Glutamatergic neuron (in vitro differentiated cells): ENCODE results near the gene PIWIL1. TPM values are rescaled to one million over a fixed set of nuclear protein-coding genes. Genes with fewer than 3 reads are reported as not detected.

Experiments used
- DNase-seq: peaks from one replicate; pipeline ENCODE4 v3.0.0; 2022
- H3K27ac Mint-ChIP-seq: one replicate; pipeline ENCODE4 v1.8.0; 2020; ENCODE audit warnings: mild to moderate bottlenecking, mixed read lengths, inconsistent platforms; ENCODE audit not compliant: unreplicated experiment
- H3K27me3 Mint-ChIP-seq: one replicate; pipeline ENCODE4 v1.8.0; 2020; ENCODE audit warnings: mild to moderate bottlenecking, moderate library complexity, mixed read lengths, inconsistent platforms; ENCODE audit not compliant: unreplicated experiment
- H3K36me3 Mint-ChIP-seq: one replicate; pipeline ENCODE4 v1.8.0; 2020; ENCODE audit warnings: mild to moderate bottlenecking, mixed read lengths, inconsistent platforms; ENCODE audit not compliant: unreplicated experiment
- H3K4me1 Mint-ChIP-seq: one replicate; pipeline ENCODE4 v1.8.0; 2020; ENCODE audit warnings: mild to moderate bottlenecking, low read depth, mixed read lengths, inconsistent platforms; ENCODE audit not compliant: unreplicated experiment
- H3K4me3 Mint-ChIP-seq: one replicate; pipeline ENCODE4 v1.8.0; 2020; ENCODE audit warnings: mild to moderate bottlenecking, mixed read lengths, inconsistent platforms; ENCODE audit not compliant: unreplicated experiment
- H3K9me3 Mint-ChIP-seq: one replicate; pipeline ENCODE4 v1.8.0; 2020; ENCODE audit warnings: mild to moderate bottlenecking, moderate library complexity, mixed read lengths, inconsistent platforms; ENCODE audit not compliant: unreplicated experiment
- CTCF ChIP-seq: fragments of 200-600 bp; sonication (generic); IDR thresholded peaks from one replicate; pipeline ENCODE4 v1.5.0; 2021; ENCODE audit not compliant: partially characterized antibody, unreplicated experiment
- long read RNA-seq: library from polyadenylated mRNA; unstranded; transcript quantifications from one replicate; pipeline ENCODE4 v2.0.0, GENCODE V29; 2020; ENCODE audit not compliant: unreplicated experiment
- total RNA-seq: library from RNA; stranded (reverse); fragmentation: NEBNext Ultra II Directional; extraction: Animal tissue kit (Norgen Biotek cat#: 25700); gene quantifications from one replicate; pipeline ENCODE4 v1.2.1, GENCODE V29; 2021; ENCODE audit not compliant: unreplicated experiment

The PIWIL1 gene
- not detected for total RNA-seq
- long read RNA-seq: 0 reads

GRCh38 chr12:130337488-130338303 is at the start of gene PIWIL1:
TSS of gene PIWIL1 (plus strand) at chr12:130337887. CDS start at chr12:130342592, 4,705 bp downstream.
- Mint-ChIP-seq H3K9me3 (peaks cover 6% of the 10 kb centered on the region), H3K27ac (no peak within 1 kb of the TSS), H3K36me3 (peaks cover 10% of the 10 kb centered on the region), H3K4me3 (no peak within 1 kb of the TSS), H3K27me3 (no peaks in the 10 kb centered on the region), H3K4me1 (no peaks in the 10 kb centered on the region)
- no peak for DNase-seq
- no peak for TF ChIP-seq CTCF

- DNase-seq: no peak
- Mint-ChIP-seq H3K9me3 (peaks cover 19% of the 10 kb centered on the region), H3K27ac (no peak overlapping the region), H3K27me3 (no peaks in the 10 kb centered on the region), H3K4me3 (no peak overlapping the region), H3K36me3 (peaks cover 18% of the 10 kb centered on the region), H3K4me1 (peaks cover 3% of the 10 kb centered on the region)
- no peak for TF ChIP-seq CTCF
These were observed 49.5 kb upstream of the PIWIL1 start for GRCh38 chr12:130288206-130288605.

- Mint-ChIP-seq H3K36me3 (peaks cover 18% of the 10 kb centered on the region), H3K9me3 (peaks cover 21% of the 10 kb centered on the region), H3K27ac (no peak overlapping the region), H3K4me3 (no peak overlapping the region), H3K27me3 (no peaks in the 10 kb centered on the region), H3K4me1 (peaks cover 3% of the 10 kb centered on the region)
- no peak for TF ChIP-seq CTCF
- no peak for DNase-seq
These were observed 49.0 kb upstream of the PIWIL1 start for GRCh38 chr12:130288691-130289090.

GRCh38 chr12:130290114-130290513 is 47.6 kb upstream of the PIWIL1 start:
- Mint-ChIP-seq H3K4me3 (no peak overlapping the region), H3K27ac (no peak overlapping the region), H3K9me3 (peaks cover 16% of the 10 kb centered on the region), H3K4me1 (peaks cover 3% of the 10 kb centered on the region), H3K27me3 (no peaks in the 10 kb centered on the region), H3K36me3 (peaks cover 10% of the 10 kb centered on the region)
- no peak for DNase-seq
- TF ChIP-seq CTCF: no peak

GRCh38 chr12:130298322-130299021 is 39.2 kb upstream of the PIWIL1 start:
- H3K27ac Mint-ChIP-seq: no peak overlapping the region
- H3K36me3 Mint-ChIP-seq: no peaks in the 10 kb centered on the region
- H3K4me1 Mint-ChIP-seq: peaks cover 5% of the 10 kb centered on the region
- no peak overlapping the region for H3K4me3 Mint-ChIP-seq
- TF ChIP-seq CTCF: no peak
- peaks cover 3% of the 10 kb centered on the region for H3K27me3 Mint-ChIP-seq
- H3K9me3 Mint-ChIP-seq: peaks cover 14% of the 10 kb centered on the region
- DNase-seq: no peak
